Skin epidermis (tissue), 12 donors: ENCODE measurements around the gene CNPY4.

Experiments
- H3K27ac ChIP-seq, 21 experiments: fragments of 200-600 bp; sonication (generic) in 11 of 21; one replicate each; pipeline ENCODE4 v1.5.0; 2020; ENCODE audit warnings: mild to moderate bottlenecking in 3 of 21, inconsistent platforms in 2 of 21, moderate library complexity in 2 of 21
- H3K4me3 ChIP-seq, 7 experiments: fragments of 200-600 bp; sonication (generic) in 2 of 7; one replicate each; pipeline ENCODE4 v1.5.0; 2020; ENCODE audit warnings: inconsistent platforms in 2 of 7, mild to moderate bottlenecking in 2 of 7, moderate library complexity in 1 of 7

Gene CNPY4

GRCh38 chr7:100158229-100159098 lies 39.0 kb downstream of the CNPY4 start, which contains the start of gene TRAPPC14:
TRAPPC14 (minus strand) TSS chr7:100158723; CDS start chr7:100158499, 224 bp downstream.
- peak within 1 kb of the TSS; percentile 27 to 97 (median 90) for H3K27ac ChIP-seq
- H3K4me3 ChIP-seq = peak within 1 kb of the TSS; percentile 54 to 99 (median 88)

GRCh38 chr7:100159099-100159623 lies 39.7 kb downstream of the CNPY4 start:
- Histone ChIP-seq H3K4me3 (peak overlapping the region; percentile 54 to 99 (median 88)), H3K27ac (peak overlapping the region in 19 of 21 experiments; percentile 50 to 97 (median 90))

- H3K4me3 ChIP-seq = no peak overlapping the region
Observed at GRCh38 chr7:100160067-100160466, 40.6 kb downstream of the CNPY4 start.

GRCh38 chr7:100163006-100163531 lies 43.6 kb downstream of the CNPY4 start:
- Histone ChIP-seq H3K27ac (peak overlapping the region in 11 of 21 experiments; percentile 14 to 80 (median 57)), H3K4me3 (no peak overlapping the region)

More at GRCh38 chr7:100160067-100160466, 40.6 kb downstream of the CNPY4 start:
- no peak overlapping the region for H3K27ac ChIP-seq

GRCh38 chr7:100163871-100164270 lies 44.4 kb downstream of the CNPY4 start:
- Histone ChIP-seq H3K4me3 (no peak overlapping the region), H3K27ac (peak overlapping the region in 11 of 21 experiments; percentile 14 to 80 (median 54))

- no peak overlapping the region for H3K4me3 ChIP-seq
- peak overlapping the region in 7 of 21 experiments; percentile 8 to 80 (median 31) for H3K27ac ChIP-seq
Observed at GRCh38 chr7:100166317-100166940, 47.0 kb downstream of the CNPY4 start.

GRCh38 chr7:100166970-100167911 lies 47.8 kb downstream of the CNPY4 start:
- Histone ChIP-seq H3K4me3 (peak overlapping the region in 4 of 7 experiments; percentile 29 to 47 (median 40)), H3K27ac (peak overlapping the region in 13 of 21 experiments; percentile 21 to 81 (median 78))

- Histone ChIP-seq H3K27ac (peak overlapping the region in 19 of 21 experiments; percentile 1 to 87 (median 69)), H3K4me3 (peak overlapping the region; percentile 20 to 47 (median 38))
Observed at GRCh38 chr7:100167912-100168323, 48.5 kb downstream of the CNPY4 start.

- Histone ChIP-seq H3K4me3 (no peak overlapping the region), H3K27ac (peak overlapping the region in 14 of 21 experiments; percentile 1 to 87 (median 78))
Observed at GRCh38 chr7:100169147-100169850, 49.9 kb downstream of the CNPY4 start.

- Histone ChIP-seq H3K4me3 (no peak overlapping the region), H3K27ac (no peak overlapping the region)
Observed at GRCh38 chr7:100170101-100170897, 50.9 kb downstream of the CNPY4 start.

- H3K27ac ChIP-seq = peak overlapping the region in 1 of 21 experiments; percentile 14
- peak overlapping the region; percentile 20 to 51 (median 35) for H3K4me3 ChIP-seq
Observed at GRCh38 chr7:100171087-100171681, 51.8 kb downstream of the CNPY4 start.

- H3K4me3 ChIP-seq = peak overlapping the region; percentile 20 to 51 (median 35)
- no peak overlapping the region for H3K27ac ChIP-seq
Observed at GRCh38 chr7:100171840-100172239, 52.4 kb downstream of the CNPY4 start.

GRCh38 chr7:100173806-100174495 lies 54.5 kb downstream of the CNPY4 start:
- H3K4me3 ChIP-seq = no peak overlapping the region

GRCh38 chr7:100174582-100174981 lies 55.1 kb downstream of the CNPY4 start:
- Histone ChIP-seq H3K4me3 (no peak overlapping the region), H3K27ac (no peak overlapping the region)

More at GRCh38 chr7:100173806-100174495, 54.5 kb downstream of the CNPY4 start:
- no peak overlapping the region for H3K27ac ChIP-seq
